Measurements from ENCODE around the gene HGFAC.

The HGFAC gene

GRCh38 chr4:3464349-3464905 is 22.7 kb downstream of the HGFAC start:
- no peak for DNase-seq

GRCh38 chr4:3464911-3465697 is 23.3 kb downstream of the HGFAC start:
- no peak for DNase-seq

GRCh38 chr4:3465698-3466671 is 24.2 kb downstream of the HGFAC start:
- DNase-seq = no peak

GRCh38 chr4:3466691-3467600 is 25.2 kb downstream of the HGFAC start:
- no peak for DNase-seq

- DNase-seq = no peak
Measured at GRCh38 chr4:3467601-3468031, 25.8 kb downstream of the HGFAC start.

GRCh38 chr4:3468154-3468553 is 26.4 kb downstream of the HGFAC start:
- no peak for DNase-seq

- no peak for DNase-seq
Measured at GRCh38 chr4:3468804-3469203, 27.0 kb downstream of the HGFAC start.

GRCh38 chr4:3469386-3470243 is 27.8 kb downstream of the HGFAC start:
- no peak for DNase-seq

- DNase-seq = no peak
Measured at GRCh38 chr4:3470244-3471097, 28.7 kb downstream of the HGFAC start.

GRCh38 chr4:3471098-3471760 is 29.5 kb downstream of the HGFAC start:
- no peak for DNase-seq

- no peak for DNase-seq
Measured at GRCh38 chr4:3471886-3472285, 30.1 kb downstream of the HGFAC start.

- DNase-seq = no peak
Measured at GRCh38 chr4:3472411-3473141, 30.8 kb downstream of the HGFAC start.

GRCh38 chr4:3473181-3473950 is 31.6 kb downstream of the HGFAC start:
- no peak for DNase-seq

GRCh38 chr4:3473996-3474765 is 32.4 kb downstream of the HGFAC start:
- DNase-seq = no peak

GRCh38 chr4:3475041-3475712 is 33.4 kb downstream of the HGFAC start:
- no peak for DNase-seq

- DNase-seq = no peak
Measured at GRCh38 chr4:3475713-3476260, 34.0 kb downstream of the HGFAC start.

GRCh38 chr4:3476341-3476747 is 34.6 kb downstream of the HGFAC start:
- no peak for DNase-seq

All from OCI-M1 (cell line).